ENCODE data around the gene NECTIN3. TPM values are rescaled to one million over a fixed set of nuclear protein-coding genes. Genes with fewer than 3 reads are reported as not detected.

The NECTIN3 gene
- total and polyA plus RNA-seq, 7 donors = 2.1 to 7.0 (median 3.3) TPM

GRCh38 chr3:111047042-111047441 lies 24.6 kb upstream of the NECTIN3 start:
- no peak for TF ChIP-seq CTCF (IDR thresholded peaks at IDR 0.05)
- no peak for DNase-seq
- Histone ChIP-seq H3K36me3 (ENCODE audit: insufficient read depth in 1 of 2, low read depth in 1 of 2) (no peaks in the 10 kb centered on the region), H3K4me3 (no peak overlapping the region), H3K4me1 (no peaks in the 10 kb centered on the region), H3K27ac (no peak overlapping the region), H3K9me3 (no peaks in the 10 kb centered on the region), H3K27me3 (ENCODE audit: insufficient read depth in 3 of 3, low read length in 2 of 3) (no peaks in the 10 kb centered on the region)
- intact Hi-C loops (cut with DNase I) = no loop called here
- ATAC-seq = no peak

DNA sequence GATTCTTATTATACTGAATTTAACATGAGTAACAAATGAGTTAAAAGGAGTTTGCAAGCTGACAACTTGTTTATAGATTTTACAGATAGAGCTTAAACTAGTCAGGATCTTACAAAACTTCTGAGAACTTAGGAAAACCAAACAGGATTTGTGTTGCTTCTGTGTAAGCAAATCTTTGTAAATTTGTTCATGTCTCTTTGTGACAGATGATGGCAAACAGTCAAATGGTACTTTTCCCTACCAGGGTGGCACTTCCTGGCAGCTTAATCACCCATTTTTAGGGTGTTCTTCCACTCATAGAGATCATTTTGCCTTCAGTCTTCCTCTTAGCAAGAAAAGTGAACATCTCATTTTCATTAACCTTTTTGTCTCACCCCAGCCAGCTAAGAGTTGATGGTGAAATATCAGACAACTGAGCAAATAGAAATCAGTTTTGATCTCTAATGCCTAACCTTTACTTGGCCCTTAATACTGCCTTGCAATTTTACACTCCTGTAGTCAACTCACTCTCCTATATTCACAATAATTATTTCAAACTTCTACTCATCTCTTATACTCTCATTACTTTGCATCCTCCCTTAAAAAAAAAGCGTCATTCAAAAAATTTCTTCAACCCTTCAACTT lies 23.7 kb upstream of the NECTIN3 start:
- H3K27ac ChIP-seq = no peak overlapping the region
- H3K27me3 ChIP-seq (ENCODE audit: insufficient read depth in 3 of 3, low read length in 2 of 3) = no peaks in the 10 kb centered on the region
- 83 to 89% (median 85%) methylated on average over 1 of the region's 1 CpG for WGBS, 3 donors
- ATAC-seq (no peak), DNase-seq (no peak)
- H3K9me3 ChIP-seq = no peaks in the 10 kb centered on the region
- intact Hi-C loops (cut with DNase I) = no loop called here
- H3K4me1 ChIP-seq = no peaks in the 10 kb centered on the region
- TF ChIP-seq CTCF (IDR thresholded peaks at IDR 0.05) = no peak
- no peaks in the 10 kb centered on the region for H3K36me3 ChIP-seq (ENCODE audit: insufficient read depth in 1 of 2, low read depth in 1 of 2)
- H3K4me3 ChIP-seq = no peak overlapping the region

DNA sequence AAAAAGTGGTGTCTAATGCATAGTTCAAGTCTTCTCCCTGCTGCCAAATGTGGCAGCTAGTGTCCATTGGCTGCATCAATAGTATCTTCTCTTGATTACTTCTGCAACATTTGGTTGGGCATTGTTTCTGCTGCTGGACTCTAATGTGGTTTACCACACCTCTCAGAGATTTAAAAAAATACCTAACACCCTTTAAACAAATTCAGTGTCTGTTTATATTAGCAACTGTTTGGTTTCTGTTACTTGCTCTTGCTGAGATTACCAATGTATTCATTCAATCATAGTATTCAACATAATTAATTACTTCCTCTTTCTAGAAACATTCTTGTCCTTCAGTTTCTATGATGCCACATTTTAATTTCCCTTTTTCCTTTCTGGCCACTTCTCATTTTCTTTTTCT lies 20.3 kb upstream of the NECTIN3 start:
- H3K27ac ChIP-seq = no peak overlapping the region
- no peak overlapping the region for H3K4me3 ChIP-seq
- no peaks in the 10 kb centered on the region for H3K36me3 ChIP-seq (ENCODE audit: insufficient read depth in 1 of 2, low read depth in 1 of 2)
- H3K9me3 ChIP-seq = no peaks in the 10 kb centered on the region
- intact Hi-C loops (cut with DNase I) = no loop called here
- ATAC-seq = no peak
- no peaks in the 10 kb centered on the region for H3K27me3 ChIP-seq (ENCODE audit: insufficient read depth in 3 of 3, low read length in 2 of 3)
- no peak for TF ChIP-seq CTCF (IDR thresholded peaks at IDR 0.05)
- H3K4me1 ChIP-seq = no peaks in the 10 kb centered on the region
- no peak for DNase-seq

- Histone ChIP-seq H3K9me3 (no peaks in the 10 kb centered on the region), H3K27ac (no peak overlapping the region), H3K27me3 (ENCODE audit: insufficient read depth in 3 of 3, low read length in 2 of 3) (peaks cover 0 to 5% (median 0%) of the 10 kb centered on the region in 3 donors), H3K4me1 (no peaks in the 10 kb centered on the region), H3K36me3 (ENCODE audit: insufficient read depth in 1 of 2, low read depth in 1 of 2) (no peaks in the 10 kb centered on the region), H3K4me3 (no peak overlapping the region)
- no peak for ATAC-seq
- no peak for TF ChIP-seq CTCF (IDR thresholded peaks at IDR 0.05)
- DNase-seq = no peak
- intact Hi-C loops (cut with DNase I) = no loop called here
- 52 to 73% (median 61%) methylated on average over 1 of the region's 1 CpG for WGBS, 3 donors
Measured at GRCh38 chr3:111068574-111068973, 3.0 kb upstream of the NECTIN3 start.

Data from psoas muscle (tissue), 8 donors.